T-helper 9 cell (primary cell): ENCODE results near the gene KCNQ4.

Source experiments
- DNase-seq: peaks from one replicate; pipeline ENCODE4 v3.0.0-alpha.2; 2020

KCNQ4 gene

GRCh38 chr1:40868051-40868723 is 84.6 kb downstream of the KCNQ4 start:
- no peak for DNase-seq

GRCh38 chr1:40870135-40870728 is 86.6 kb downstream of the KCNQ4 start:
- DNase-seq: no peak

- no peak for DNase-seq
These were observed 88.7 kb downstream of the KCNQ4 start for GRCh38 chr1:40872276-40872675.

- DNase-seq: no peak
These were observed 90.4 kb downstream of the KCNQ4 start for GRCh38 chr1:40873863-40874472.

GRCh38 chr1:40876436-40876761 is 92.8 kb downstream of the KCNQ4 start:
- no peak for DNase-seq

GRCh38 chr1:40876891-40877290 is 93.3 kb downstream of the KCNQ4 start:
- DNase-seq: no peak

GRCh38 chr1:40877698-40878097 is 94.1 kb downstream of the KCNQ4 start:
- DNase-seq: no peak

GRCh38 chr1:40878906-40879305 is 95.3 kb downstream of the KCNQ4 start:
- DNase-seq: no peak

GRCh38 chr1:40879482-40880175 is 96.0 kb downstream of the KCNQ4 start:
- no peak for DNase-seq

GRCh38 chr1:40880813-40881549 is 97.4 kb downstream of the KCNQ4 start:
- DNase-seq: no peak

- no peak for DNase-seq
These were observed 100.6 kb downstream of the KCNQ4 start for GRCh38 chr1:40884055-40884795.

- DNase-seq: no peak
These were observed 102.9 kb downstream of the KCNQ4 start for GRCh38 chr1:40886318-40887011.

- DNase-seq: no peak
These were observed 103.4 kb downstream of the KCNQ4 start for GRCh38 chr1:40887012-40887378.

- DNase-seq: no peak
These were observed 104.1 kb downstream of the KCNQ4 start for GRCh38 chr1:40887652-40888051.
